ENCODE data around the gene SGK2.

Gene SGK2

GRCh38 chr20:43545837-43546578, 12.8 kb upstream of the SGK2 start:
- no peak for TF ChIP-seq CTCF (IDR thresholded peaks at IDR 0.05; ENCODE audit: control insufficient read depth, extremely low read depth, insufficient read depth)
- no peak for DNase-seq (ENCODE audit: low read depth)
- no peak overlapping the region for H3K4me3 ChIP-seq (ENCODE audit: low read depth, low read length)

GRCh38 chr20:43548273-43548880, 10.4 kb upstream of the SGK2 start:
- no peak for TF ChIP-seq CTCF (IDR thresholded peaks at IDR 0.05; ENCODE audit: control insufficient read depth, extremely low read depth, insufficient read depth)
- no peak overlapping the region for H3K4me3 ChIP-seq (ENCODE audit: low read depth, low read length)
- no peak for DNase-seq (ENCODE audit: low read depth)

GRCh38 chr20:43549416-43550065, 9.3 kb upstream of the SGK2 start:
- DNase-seq (ENCODE audit: low read depth): no peak
- no peak for TF ChIP-seq CTCF (IDR thresholded peaks at IDR 0.05; ENCODE audit: control insufficient read depth, extremely low read depth, insufficient read depth)

GRCh38 chr20:43550456-43550855, 8.4 kb upstream of the SGK2 start:
- H3K4me3 ChIP-seq (ENCODE audit: low read depth, low read length): no peak overlapping the region
- TF ChIP-seq CTCF (IDR thresholded peaks at IDR 0.05; ENCODE audit: control insufficient read depth, extremely low read depth, insufficient read depth): no peak
- no peak for DNase-seq (ENCODE audit: low read depth)

More at GRCh38 chr20:43549416-43550065, 9.3 kb upstream of the SGK2 start:
- H3K4me3 ChIP-seq (ENCODE audit: low read depth, low read length): no peak overlapping the region

GRCh38 chr20:43554369-43554768, 4.5 kb upstream of the SGK2 start:
- no peak overlapping the region for H3K4me3 ChIP-seq (ENCODE audit: low read depth, low read length)
- TF ChIP-seq CTCF (IDR thresholded peaks at IDR 0.05; ENCODE audit: control insufficient read depth, extremely low read depth, insufficient read depth): no peak
- DNase-seq (ENCODE audit: low read depth): no peak

GRCh38 chr20:43559147-43559987, 540 bp downstream of the SGK2 start:
- no peak overlapping the region for H3K4me3 ChIP-seq (ENCODE audit: low read depth, low read length)
- TF ChIP-seq CTCF (IDR thresholded peaks at IDR 0.05; ENCODE audit: control insufficient read depth, extremely low read depth, insufficient read depth): no peak
- no peak for DNase-seq (ENCODE audit: low read depth)

Data from LNCaP clone FGC (cell line).